HG02763 (cell line): ENCODE data around the gene SH2D2A.
"Not testable (repeated sequence)": the region's sequence is repeated elsewhere in the genome, so short reads cannot be mapped to it uniquely, and the experiment has no call there.

Source experiments
- ATAC-seq: cut with Tn5 transposase; IDR thresholded peaks from one replicate; pipeline ENCODE4 v1.9.1; 2021; ENCODE audit warnings: mild to moderate bottlenecking, moderate library complexity; ENCODE audit not compliant: unreplicated experiment

SH2D2A gene

GRCh38 chr1:156775799-156776198, 40.8 kb downstream of the SH2D2A start:
- no peak for ATAC-seq

DNA sequence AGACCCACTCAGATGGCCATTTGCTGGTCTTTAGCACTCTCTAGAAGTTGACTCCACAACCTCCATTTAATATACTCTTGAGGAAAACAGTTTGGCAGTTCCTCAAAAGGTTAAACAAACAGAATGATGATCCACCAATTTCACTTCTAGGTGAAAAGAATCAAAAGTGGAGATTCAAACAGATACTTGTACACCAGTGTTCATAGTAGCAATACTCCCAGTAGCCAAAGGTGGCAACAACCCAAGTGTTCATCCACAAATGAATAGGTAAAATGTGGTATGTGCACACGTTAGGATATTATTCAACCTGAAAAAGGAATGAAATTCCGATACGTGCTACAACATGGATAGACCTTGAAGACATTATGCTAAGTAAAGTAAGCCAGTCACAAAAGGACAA, 43.0 kb downstream of the SH2D2A start:
- no peak for ATAC-seq

DNA sequence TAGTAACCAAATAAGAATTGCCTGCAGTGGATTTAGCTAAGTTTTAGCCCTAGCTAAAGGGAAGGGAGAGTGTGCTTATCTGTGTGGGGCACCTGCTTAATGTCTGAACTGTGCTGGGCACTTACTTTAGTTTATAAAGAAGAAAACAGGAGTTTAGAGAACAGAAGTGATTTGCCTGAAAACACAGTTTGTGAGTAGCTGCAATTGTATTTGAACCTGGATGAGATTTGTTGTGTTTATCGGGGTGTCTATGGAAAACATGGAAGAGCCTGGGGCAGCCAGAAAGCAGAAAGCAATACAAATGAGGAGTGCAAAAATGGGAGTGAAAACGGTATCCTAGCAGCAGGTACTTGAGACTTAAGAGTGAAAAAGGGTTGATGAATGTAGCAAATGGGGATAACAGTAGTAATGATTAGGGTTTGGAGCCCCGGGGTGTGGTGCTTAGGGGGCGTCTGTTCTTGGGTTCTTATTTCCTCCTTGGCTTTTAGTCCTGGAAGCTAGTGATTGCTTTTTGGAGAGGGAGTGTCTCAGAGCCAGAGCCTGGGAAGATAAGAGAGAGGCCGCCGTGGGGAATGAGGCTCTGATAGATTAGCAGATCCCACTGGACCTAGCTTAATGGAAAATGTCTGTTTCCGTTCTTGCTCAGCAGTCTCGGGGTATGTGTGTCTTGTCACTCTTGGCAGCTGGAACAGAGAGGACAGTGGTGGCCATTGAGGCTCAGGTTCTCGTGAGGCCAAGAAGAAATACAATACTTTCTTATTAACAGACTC, 43.7 kb downstream of the SH2D2A start:
- ATAC-seq: no peak

DNA sequence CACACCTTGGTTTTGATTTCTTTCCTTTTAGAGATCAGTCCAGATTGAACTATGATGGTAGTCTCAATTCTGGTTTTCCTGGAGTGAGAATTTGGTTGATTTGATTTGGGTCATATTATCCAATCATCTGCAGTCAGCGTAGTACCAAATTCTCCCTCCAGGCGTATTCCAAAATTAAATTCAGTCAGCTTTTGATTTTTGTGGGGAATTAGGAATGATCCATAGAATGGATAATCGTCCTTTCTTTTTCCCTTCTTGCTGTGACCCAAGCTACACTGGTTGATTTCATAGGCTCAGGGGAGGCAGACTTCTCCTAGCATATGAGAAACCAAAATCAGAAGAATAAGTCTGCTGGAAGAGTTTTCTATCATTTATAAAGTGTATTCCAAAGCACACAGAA, 44.4 kb downstream of the SH2D2A start:
- no peak for ATAC-seq

GRCh38 chr1:156768610-156769295, 47.9 kb downstream of the SH2D2A start:
- ATAC-seq: no peak

- no peak for ATAC-seq
Observed at GRCh38 chr1:156767879-156768604, 48.6 kb downstream of the SH2D2A start.

DNA sequence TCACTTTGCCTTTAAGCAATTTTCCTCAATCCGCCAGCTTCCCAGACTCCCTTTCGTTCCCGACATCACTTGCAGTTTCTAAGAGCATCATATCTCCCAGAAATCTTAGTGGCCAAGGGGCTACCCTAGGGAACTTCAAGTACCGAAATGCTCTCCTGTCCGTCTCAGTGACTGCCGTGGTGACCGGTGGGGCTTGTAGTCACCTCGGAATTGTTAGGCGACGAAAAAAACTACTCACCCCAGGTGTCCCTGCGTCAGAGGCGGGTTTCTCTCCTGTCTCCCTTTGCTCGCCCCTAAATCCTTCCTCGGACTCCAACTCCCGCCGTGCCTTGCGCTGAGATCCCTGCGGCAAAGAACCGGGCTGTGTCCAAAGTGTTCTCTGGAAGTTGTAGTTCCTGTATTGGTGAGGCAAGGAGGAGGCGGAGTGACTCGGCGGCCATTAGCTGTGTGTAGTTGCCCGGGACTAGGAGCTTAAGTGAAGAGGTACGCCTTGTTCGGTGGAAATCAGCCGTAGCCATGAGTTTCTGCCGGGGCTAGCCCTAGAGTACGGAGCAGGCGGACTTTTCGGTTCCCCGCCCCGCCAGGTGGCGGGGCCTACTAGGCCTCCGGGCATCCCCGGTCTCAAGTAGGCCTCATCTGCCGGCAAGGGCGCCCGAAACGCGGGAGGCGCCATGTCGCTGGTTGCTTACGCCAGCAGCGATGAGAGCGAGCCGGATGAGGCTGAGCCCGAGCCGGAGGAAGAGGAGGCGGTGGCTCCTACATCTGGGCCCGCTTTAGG, 49.4 kb downstream of the SH2D2A start, which contains the start of gene PRCC:
Gene PRCC (plus strand): TSS at position 435 of the 778 bp plus-strand sequence. CDS start 237 bp downstream, at position 672.
- ATAC-seq: peak; percentile 91

GRCh38 chr1:156766298-156767100, 50.1 kb downstream of the SH2D2A start:
- no peak for ATAC-seq

- no peak for ATAC-seq
Observed at GRCh38 chr1:156765666-156766065, 51.0 kb downstream of the SH2D2A start.

DNA sequence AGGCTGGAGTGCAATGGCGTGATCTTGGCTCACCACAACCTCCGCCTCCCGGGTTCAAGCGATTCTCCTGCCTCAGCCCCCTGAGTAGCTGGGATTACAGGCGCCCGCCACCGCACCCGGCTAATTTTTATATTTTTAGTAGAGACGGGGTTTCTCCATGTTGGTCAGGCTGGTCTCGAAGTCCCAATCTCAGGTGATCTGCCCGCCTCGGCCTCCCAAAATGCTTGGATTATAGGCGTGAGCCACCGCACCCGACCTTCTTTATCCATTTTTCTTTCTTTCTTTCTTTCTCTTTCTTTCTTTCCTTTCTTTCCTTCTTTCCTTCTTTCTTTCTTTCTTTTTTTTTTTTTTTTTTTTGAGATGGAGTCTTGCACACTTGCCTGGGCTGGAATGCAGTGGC, 51.5 kb downstream of the SH2D2A start:
- not testable (repeated sequence) for ATAC-seq

DNA sequence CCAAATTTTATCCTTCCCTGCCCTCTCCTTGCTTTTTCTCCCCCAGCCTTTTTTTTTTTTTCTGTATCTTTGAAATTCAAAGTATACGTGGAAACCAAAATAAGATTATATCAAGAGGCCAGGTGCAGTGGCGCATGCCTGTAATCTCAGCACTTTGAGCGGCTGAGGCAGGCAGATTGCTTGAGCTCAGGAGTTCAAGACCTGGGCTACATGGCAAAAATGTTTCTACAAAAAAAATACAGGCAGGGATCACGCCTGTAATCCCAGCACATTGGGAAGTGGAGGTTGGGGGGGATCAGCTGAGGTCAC, 55.9 kb downstream of the SH2D2A start:
- ATAC-seq: no peak

DNA sequence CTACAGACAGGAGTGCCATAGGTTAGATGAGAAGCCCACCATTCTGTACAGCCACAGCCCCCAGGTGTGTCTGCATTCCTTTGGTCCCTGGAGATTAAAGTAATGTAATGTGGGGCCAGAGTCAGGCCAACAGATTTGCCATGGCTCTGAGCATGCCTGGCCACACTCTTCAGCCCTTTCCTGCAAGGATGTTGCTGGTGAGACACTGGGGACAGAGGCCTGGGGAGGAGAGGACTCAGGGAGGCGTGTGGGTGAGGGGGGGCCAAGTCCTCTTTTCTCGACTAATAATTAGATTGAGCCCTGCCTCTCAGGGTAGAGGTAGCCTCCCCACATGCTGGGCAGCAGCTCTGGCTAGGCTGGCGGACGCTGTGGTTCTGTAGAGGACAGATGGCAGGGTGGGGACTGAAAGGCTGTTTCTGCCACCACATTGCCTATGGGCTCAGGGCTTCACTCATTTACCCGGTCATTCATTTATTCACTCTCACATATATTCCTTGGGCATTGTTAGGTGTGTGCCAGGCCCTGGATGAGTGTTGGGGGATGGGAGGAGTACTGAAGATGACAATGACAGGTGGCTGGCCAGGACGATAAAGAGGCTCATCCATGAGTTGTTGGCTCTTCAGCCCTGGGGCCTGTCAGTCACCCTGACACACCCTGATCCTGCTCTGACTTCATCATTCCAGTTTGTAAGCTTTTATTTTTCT, 56.4 kb downstream of the SH2D2A start:
- no peak for ATAC-seq

GRCh38 chr1:156757572-156758253, 58.9 kb downstream of the SH2D2A start:
- not testable (repeated sequence) for ATAC-seq

DNA sequence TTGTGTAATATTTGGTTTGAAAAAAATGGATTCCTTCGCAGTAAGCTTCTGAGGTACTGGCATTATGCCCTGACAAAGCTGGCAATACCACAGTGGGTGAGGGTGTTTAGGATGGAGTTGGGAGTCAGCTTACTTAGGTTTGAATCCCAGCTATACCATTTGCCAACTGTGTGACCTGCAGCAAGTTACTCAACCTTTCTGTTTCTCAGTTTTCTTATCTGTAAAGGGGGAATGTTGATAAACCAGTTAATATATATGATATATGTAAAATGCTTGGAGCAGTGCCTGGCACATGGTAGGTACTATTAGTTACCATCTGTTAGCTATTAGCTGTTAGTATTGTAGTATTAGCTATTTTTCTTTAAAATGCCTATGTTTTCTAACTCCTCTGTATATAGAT, 60.3 kb downstream of the SH2D2A start:
- no peak for ATAC-seq
